SKM-1 (cell line): ENCODE results near the gene MEG3.

ENCODE experiments used
- DNase-seq: peaks from one replicate; lab custom pipeline; 2025; ENCODE audit not compliant: unreplicated experiment; lab: John Stamatoyannopoulos, UW

Gene MEG3

GRCh38 chr14:100844421-100844820 lies 18.5 kb downstream of the MEG3 start:
- DNase-seq: no peak

- DNase-seq: no peak
Measured at GRCh38 chr14:100844846-100845245, 18.9 kb downstream of the MEG3 start.

GRCh38 chr14:100845341-100845740 lies 19.4 kb downstream of the MEG3 start:
- DNase-seq: no peak

- no peak for DNase-seq
Measured at GRCh38 chr14:100846309-100846859, 20.5 kb downstream of the MEG3 start.

- DNase-seq: no peak
Measured at GRCh38 chr14:100849115-100849781, 23.3 kb downstream of the MEG3 start.

GRCh38 chr14:100850841-100851585 lies 25.1 kb downstream of the MEG3 start:
- DNase-seq: peak; percentile 22

- DNase-seq: no peak
Measured at GRCh38 chr14:100851586-100851916, 25.6 kb downstream of the MEG3 start.

- no peak for DNase-seq
Measured at GRCh38 chr14:100851946-100852620, 26.2 kb downstream of the MEG3 start.

GRCh38 chr14:100854435-100854834 lies 28.5 kb downstream of the MEG3 start:
- no peak for DNase-seq

GRCh38 chr14:100855256-100855930 lies 29.5 kb downstream of the MEG3 start:
- DNase-seq: no peak

GRCh38 chr14:100856056-100856950 lies 30.4 kb downstream of the MEG3 start:
- DNase-seq: no peak

- no peak for DNase-seq
Measured at GRCh38 chr14:100857233-100857922, 31.5 kb downstream of the MEG3 start.

GRCh38 chr14:100857923-100858837 lies 32.3 kb downstream of the MEG3 start:
- no peak for DNase-seq

- DNase-seq: no peak
Measured at GRCh38 chr14:100858838-100859220, 32.9 kb downstream of the MEG3 start.

GRCh38 chr14:100859781-100860180 lies 33.9 kb downstream of the MEG3 start:
- DNase-seq: no peak

- no peak for DNase-seq
Measured at GRCh38 chr14:100860556-100861187, 34.8 kb downstream of the MEG3 start.

- no peak for DNase-seq
Measured at GRCh38 chr14:100861188-100861936, 35.4 kb downstream of the MEG3 start.

- DNase-seq: no peak
Measured at GRCh38 chr14:100861937-100862247, 36.0 kb downstream of the MEG3 start.
